Adrenal gland (tissue), 5 donors: ENCODE results near the gene PPOX.

Source experiments
- POLR2A ChIP-seq, 2 donors: fragments of 450-650 bp; IDR thresholded peaks; one replicate each; pipeline ENCODE4 v1.6.1; 2017; ENCODE audit warnings: antibody characterized with exemption in 2 of 2, mild to moderate bottlenecking in 2 of 2, moderate library complexity in 1 of 2
- TF ChIP-seq, protein P1 (sequence below), 6 experiments: fragments of 450-650 bp in 4 of 6; fragments of 200-600 bp in 2 of 6; sonication (generic) in 1 of 6; IDR thresholded peaks; 1 replicate in 5 of 6; 2 replicates in 1 of 6; pipeline versions ENCODE4 v1.5.1 to v1.8.0; 2016 to 2021; ENCODE audit warnings: antibody characterized with exemption in 6 of 6, mild to moderate bottlenecking in 2 of 6, moderate library complexity in 1 of 6
- donor health status: DM: no; HTN: no; CAD: no.

DNA sequence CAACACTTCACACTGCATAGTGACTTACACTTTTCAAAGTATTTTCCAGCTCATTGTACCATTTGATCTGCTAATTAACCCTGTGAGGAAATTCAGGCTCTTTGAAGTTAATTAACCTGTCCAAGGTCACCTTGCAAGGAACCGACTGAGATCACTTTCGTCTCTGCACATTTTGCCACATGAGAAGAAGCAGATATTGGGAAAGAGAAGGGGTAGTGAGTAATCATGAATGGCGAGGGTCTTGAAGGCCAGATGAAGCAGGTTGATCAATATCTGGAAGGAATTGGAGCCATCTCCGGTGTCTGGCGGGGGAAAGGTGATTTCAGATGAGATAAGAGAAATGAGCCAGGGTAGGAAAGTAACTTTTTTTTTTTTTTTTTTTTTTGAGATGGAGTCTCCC is 53.8 kb downstream of the PPOX start:
- TF ChIP-seq, protein P1, sequence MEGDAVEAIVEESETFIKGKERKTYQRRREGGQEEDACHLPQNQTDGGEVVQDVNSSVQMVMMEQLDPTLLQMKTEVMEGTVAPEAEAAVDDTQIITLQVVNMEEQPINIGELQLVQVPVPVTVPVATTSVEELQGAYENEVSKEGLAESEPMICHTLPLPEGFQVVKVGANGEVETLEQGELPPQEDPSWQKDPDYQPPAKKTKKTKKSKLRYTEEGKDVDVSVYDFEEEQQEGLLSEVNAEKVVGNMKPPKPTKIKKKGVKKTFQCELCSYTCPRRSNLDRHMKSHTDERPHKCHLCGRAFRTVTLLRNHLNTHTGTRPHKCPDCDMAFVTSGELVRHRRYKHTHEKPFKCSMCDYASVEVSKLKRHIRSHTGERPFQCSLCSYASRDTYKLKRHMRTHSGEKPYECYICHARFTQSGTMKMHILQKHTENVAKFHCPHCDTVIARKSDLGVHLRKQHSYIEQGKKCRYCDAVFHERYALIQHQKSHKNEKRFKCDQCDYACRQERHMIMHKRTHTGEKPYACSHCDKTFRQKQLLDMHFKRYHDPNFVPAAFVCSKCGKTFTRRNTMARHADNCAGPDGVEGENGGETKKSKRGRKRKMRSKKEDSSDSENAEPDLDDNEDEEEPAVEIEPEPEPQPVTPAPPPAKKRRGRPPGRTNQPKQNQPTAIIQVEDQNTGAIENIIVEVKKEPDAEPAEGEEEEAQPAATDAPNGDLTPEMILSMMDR (IDR thresholded peaks at IDR 0.05): no peak
- no peak for TF ChIP-seq POLR2A (IDR thresholded peaks at IDR 0.05)
